ENCODE data around the gene MS4A6A.
"Not testable (repeated sequence)": the region's sequence is repeated elsewhere in the genome, so short reads cannot be mapped to it uniquely, and the experiment has no call there.

The MS4A6A gene

DNA sequence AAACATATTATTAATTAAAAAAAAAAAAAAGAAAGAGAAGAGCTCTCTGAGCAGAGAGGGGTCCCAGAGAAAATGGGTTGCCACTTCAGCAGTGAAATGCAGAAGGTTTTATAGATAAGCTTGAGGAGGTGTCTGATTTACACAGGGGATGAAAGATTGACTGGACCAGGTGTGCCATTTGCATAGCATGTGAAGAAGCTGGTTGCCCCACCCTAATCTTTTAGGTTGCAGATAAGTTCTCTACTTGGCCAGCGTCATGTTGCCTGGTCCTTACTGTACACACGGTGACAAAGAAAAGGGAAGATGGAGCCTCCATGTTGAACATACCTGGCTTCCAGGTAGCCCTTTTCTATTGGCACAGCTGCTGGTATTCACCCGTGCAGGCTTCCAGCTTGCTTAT lies 53.0 kb downstream of the MS4A6A start:
- no peak for DNase-seq (ENCODE audit: low read depth, low spot score)

DNA sequence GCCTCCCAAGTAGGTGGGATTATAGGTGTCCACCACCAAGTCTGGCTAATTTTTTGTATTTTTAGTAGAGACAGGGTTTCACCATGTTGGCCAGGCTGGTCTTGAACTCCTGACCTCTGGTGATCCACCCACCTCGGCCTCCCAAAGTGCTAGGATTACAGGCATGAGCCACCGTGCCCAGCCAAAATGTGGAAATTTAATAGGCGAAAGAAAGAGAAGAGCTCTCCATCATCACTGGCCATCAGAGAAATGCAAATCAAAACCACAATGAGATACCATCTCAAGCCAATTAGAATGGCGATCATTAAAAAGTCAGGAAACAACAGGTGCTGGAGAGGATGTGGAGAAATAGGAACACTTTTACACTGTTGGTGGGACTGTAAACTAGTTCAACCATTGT lies 54.0 kb downstream of the MS4A6A start:
- DNase-seq (ENCODE audit: low read depth, low spot score), result not testable (repeated sequence)

DNA sequence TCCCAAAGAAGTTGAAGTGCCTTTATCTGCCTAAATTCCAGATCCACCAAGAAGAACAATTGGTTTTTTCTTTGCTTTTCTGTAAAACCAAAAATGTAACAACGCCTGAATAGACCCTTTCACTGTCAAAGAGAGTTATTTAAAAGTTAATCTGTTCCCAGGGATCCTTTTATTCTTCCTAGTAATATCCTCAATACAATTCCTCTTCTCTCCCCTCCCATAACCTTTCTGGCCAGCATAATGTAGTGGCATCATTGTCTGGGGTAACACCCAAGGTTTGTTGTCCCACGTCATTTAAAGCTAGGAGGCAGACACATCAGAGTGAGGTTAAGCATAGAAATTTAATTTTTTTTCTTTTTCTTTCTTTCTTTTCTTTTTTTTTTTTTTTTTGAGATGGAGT lies 54.5 kb downstream of the MS4A6A start:
- DNase-seq (ENCODE audit: low read depth, low spot score), result no peak

DNA sequence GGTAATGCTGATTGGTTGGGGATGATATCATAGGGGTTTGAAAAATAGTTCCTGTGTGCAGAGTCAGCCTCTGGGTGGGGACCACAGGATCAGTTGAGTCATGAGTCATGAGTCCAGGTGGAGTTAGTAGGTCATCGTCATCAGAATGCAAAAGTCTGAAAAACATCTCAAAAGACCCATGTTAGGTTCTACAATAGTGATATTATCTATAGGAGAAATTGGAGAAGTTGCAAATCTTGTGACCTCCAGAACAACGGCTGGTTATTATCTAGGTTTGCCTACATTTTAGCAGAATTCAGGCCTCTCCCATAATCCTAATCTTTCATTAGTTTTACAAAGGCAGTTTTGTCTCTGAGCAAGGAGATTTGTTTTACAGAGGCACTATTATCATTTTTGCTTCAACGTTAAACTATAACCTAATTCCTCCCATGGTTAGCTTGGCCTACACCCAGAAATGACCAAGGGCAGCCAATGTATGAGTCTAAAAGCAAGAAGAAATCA lies 55.5 kb downstream of the MS4A6A start:
- DNase-seq (ENCODE audit: low read depth, low spot score), result no peak

DNA sequence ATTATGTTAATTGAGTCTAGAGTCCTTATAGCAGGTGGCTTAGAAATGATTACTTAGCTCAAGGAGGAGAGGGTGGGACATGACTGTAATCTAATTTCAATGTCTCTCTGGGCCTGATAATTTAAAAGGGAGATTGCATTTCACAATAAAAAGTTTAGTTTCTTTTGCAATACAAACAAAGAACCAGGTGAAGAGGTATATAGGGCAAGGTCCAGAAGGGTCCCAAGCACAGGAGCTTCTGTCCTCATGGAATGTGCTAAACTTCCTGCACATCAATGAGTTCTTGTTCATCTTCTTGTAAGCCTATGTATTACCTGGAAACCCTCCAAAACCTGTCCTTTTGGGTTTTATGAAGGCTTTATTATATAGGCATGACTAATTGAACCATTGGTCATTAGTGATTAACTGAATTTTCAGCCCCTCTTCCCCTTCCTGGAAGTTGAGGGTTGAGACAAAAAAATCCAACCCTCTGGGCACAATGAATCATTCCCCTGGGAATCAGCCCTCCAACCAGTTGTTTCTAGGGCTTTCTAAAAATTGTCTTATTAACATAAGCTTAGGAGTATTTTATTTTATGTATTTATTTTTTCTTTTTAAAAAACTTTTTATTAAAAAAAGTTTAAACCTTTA lies 56.8 kb downstream of the MS4A6A start:
- DNase-seq (ENCODE audit: low read depth, low spot score), result no peak

DNA sequence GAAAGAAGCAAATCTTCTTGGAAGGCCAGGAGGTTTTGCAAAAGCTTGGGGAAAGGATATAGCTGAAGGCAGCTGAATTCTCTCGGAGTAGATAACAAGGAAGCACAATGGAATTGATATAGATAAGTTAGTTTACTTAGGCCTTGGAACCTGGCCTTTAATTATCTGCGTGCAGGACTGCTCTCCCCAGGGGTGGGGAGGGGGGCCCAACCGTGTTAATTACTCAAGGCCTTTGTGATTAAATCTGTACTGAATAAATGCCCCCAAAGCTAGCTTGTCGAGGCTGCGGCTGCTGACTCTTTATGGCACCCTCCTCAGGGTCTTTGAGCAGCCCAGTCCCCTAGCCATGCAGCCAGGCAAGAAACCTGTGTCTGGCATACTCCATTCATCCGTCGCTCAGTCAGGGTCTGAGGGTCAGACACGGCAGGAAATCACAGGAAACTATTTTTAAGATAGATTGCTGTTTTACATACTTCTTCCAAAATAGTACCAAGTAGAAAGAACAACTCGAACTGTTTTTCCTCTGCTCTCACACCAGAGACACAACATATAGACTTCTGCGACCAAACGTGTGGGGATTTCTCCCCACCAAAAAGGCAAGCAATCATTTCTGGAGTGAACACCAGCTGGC lies 58.0 kb downstream of the MS4A6A start:
- DNase-seq (ENCODE audit: low read depth, low spot score), result no peak
